ENCODE results near the gene RNF40. TPM values are rescaled to one million over a fixed set of nuclear protein-coding genes. Genes with fewer than 3 reads are reported as not detected.

The RNF40 gene
- polyA plus RNA-seq, 1 donor from 2014 or later, result 85.2 TPM

GRCh38 chr16:30747799-30748633 is 14.1 kb upstream of the RNF40 start, which contains the start of gene PHKG2:
PHKG2 (plus strand) TSS chr16:30748425; CDS start chr16:30748821, 396 bp downstream.
- peak within 1 kb of the TSS; percentile 17 for H3K4me2 ChIP-seq (ENCODE audit: low read length)
- no peaks in the 10 kb centered on the region for H3K27me3 ChIP-seq (ENCODE audit: insufficient read depth, low read depth, low read length)
- no peaks in the 10 kb centered on the region for H3K9me3 ChIP-seq (ENCODE audit: low read length)
- TF ChIP-seq TAF1 (IDR thresholded peaks at IDR 0.05; ENCODE audit: low read depth) (no peak), RAD21 (conservative IDR thresholded peaks at IDR 0.05) (no peak), POLR2AphosphoS5 (IDR thresholded peaks at IDR 0.05) (peak; percentile 42), EZH2 (IDR thresholded peaks at IDR 0.05; ENCODE audit: borderline replicate concordance, insufficient read depth, low read length, poor library complexity, severe bottlenecking) (no peak), MXI1 (conservative IDR thresholded peaks at IDR 0.05; ENCODE audit: poor library complexity, severe bottlenecking) (peak; percentile 92), SMC3 (conservative IDR thresholded peaks at IDR 0.05; ENCODE audit: poor library complexity) (peak; percentile 34), EP300 (conservative IDR thresholded peaks at IDR 0.05; ENCODE audit: poor library complexity, severe bottlenecking) (peak; percentile 17)
- TF ChIP-seq, protein P1, sequence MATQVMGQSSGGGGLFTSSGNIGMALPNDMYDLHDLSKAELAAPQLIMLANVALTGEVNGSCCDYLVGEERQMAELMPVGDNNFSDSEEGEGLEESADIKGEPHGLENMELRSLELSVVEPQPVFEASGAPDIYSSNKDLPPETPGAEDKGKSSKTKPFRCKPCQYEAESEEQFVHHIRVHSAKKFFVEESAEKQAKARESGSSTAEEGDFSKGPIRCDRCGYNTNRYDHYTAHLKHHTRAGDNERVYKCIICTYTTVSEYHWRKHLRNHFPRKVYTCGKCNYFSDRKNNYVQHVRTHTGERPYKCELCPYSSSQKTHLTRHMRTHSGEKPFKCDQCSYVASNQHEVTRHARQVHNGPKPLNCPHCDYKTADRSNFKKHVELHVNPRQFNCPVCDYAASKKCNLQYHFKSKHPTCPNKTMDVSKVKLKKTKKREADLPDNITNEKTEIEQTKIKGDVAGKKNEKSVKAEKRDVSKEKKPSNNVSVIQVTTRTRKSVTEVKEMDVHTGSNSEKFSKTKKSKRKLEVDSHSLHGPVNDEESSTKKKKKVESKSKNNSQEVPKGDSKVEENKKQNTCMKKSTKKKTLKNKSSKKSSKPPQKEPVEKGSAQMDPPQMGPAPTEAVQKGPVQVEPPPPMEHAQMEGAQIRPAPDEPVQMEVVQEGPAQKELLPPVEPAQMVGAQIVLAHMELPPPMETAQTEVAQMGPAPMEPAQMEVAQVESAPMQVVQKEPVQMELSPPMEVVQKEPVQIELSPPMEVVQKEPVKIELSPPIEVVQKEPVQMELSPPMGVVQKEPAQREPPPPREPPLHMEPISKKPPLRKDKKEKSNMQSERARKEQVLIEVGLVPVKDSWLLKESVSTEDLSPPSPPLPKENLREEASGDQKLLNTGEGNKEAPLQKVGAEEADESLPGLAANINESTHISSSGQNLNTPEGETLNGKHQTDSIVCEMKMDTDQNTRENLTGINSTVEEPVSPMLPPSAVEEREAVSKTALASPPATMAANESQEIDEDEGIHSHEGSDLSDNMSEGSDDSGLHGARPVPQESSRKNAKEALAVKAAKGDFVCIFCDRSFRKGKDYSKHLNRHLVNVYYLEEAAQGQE (IDR thresholded peaks at IDR 0.05; ENCODE audit: borderline replicate concordance), result no peak
- TF ChIP-seq, protein P2, sequence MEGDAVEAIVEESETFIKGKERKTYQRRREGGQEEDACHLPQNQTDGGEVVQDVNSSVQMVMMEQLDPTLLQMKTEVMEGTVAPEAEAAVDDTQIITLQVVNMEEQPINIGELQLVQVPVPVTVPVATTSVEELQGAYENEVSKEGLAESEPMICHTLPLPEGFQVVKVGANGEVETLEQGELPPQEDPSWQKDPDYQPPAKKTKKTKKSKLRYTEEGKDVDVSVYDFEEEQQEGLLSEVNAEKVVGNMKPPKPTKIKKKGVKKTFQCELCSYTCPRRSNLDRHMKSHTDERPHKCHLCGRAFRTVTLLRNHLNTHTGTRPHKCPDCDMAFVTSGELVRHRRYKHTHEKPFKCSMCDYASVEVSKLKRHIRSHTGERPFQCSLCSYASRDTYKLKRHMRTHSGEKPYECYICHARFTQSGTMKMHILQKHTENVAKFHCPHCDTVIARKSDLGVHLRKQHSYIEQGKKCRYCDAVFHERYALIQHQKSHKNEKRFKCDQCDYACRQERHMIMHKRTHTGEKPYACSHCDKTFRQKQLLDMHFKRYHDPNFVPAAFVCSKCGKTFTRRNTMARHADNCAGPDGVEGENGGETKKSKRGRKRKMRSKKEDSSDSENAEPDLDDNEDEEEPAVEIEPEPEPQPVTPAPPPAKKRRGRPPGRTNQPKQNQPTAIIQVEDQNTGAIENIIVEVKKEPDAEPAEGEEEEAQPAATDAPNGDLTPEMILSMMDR (IDR thresholded peaks at IDR 0.05; ENCODE audit: poor library complexity, severe bottlenecking), result peak; percentile 24
- H3K27ac ChIP-seq (ENCODE audit: low read length), result peak within 1 kb of the TSS; percentile 52
- H3K4me3 ChIP-seq (ENCODE audit: low read length), result peak within 1 kb of the TSS; percentile 76
- H3K36me3 ChIP-seq (ENCODE audit: insufficient read depth, low read length), result no peaks in the 10 kb centered on the region
- H2AFZ ChIP-seq (ENCODE audit: low read depth, low read length), result no peak within 1 kb of the TSS
- H4K20me1 ChIP-seq (ENCODE audit: insufficient read depth), result no peaks in the 10 kb centered on the region
- H3K79me2 ChIP-seq (replicated peaks; ENCODE audit: insufficient read depth, low read length), result peaks cover 9% of the 10 kb centered on the region
- H3K9ac ChIP-seq (ENCODE audit: low read length), result peak within 1 kb of the TSS; percentile 74
- H3K9me2 ChIP-seq (ENCODE audit: insufficient read depth, low read length), result no peaks in the 10 kb centered on the region
- H3F3A ChIP-seq (ENCODE audit: insufficient read depth, low read length, poor library complexity, severe bottlenecking), result peaks cover 6% of the 10 kb centered on the region

GRCh38 chr16:30748634-30749445 is 13.3 kb upstream of the RNF40 start:
- Histone ChIP-seq H2AFZ (ENCODE audit: low read depth, low read length) (no peak overlapping the region), H3K9me3 (ENCODE audit: low read length) (no peaks in the 10 kb centered on the region), H3K27me3 (ENCODE audit: insufficient read depth, low read depth, low read length) (no peaks in the 10 kb centered on the region), H3K36me3 (ENCODE audit: insufficient read depth, low read length) (no peaks in the 10 kb centered on the region), H4K20me1 (ENCODE audit: insufficient read depth) (no peaks in the 10 kb centered on the region), H3K9me2 (ENCODE audit: insufficient read depth, low read length) (no peaks in the 10 kb centered on the region), H3K4me3 (ENCODE audit: low read length) (peak overlapping the region; percentile 76), H3F3A (ENCODE audit: insufficient read depth, low read length, poor library complexity, severe bottlenecking) (peaks cover 6% of the 10 kb centered on the region), H3K79me2 (replicated peaks; ENCODE audit: insufficient read depth, low read length) (peaks cover 9% of the 10 kb centered on the region), H3K9ac (ENCODE audit: low read length) (peak overlapping the region; percentile 74), H3K4me2 (ENCODE audit: low read length) (no peak overlapping the region), H3K27ac (ENCODE audit: low read length) (peak overlapping the region; percentile 52)
- TF ChIP-seq RAD21 (conservative IDR thresholded peaks at IDR 0.05), result no peak
- TF ChIP-seq SMC3 (conservative IDR thresholded peaks at IDR 0.05; ENCODE audit: poor library complexity), result no peak
- TF ChIP-seq MXI1 (conservative IDR thresholded peaks at IDR 0.05; ENCODE audit: poor library complexity, severe bottlenecking), result no peak
- TF ChIP-seq POLR2AphosphoS5 (IDR thresholded peaks at IDR 0.05), result no peak
- no peak for TF ChIP-seq EP300 (conservative IDR thresholded peaks at IDR 0.05; ENCODE audit: poor library complexity, severe bottlenecking)
- TF ChIP-seq TAF1 (IDR thresholded peaks at IDR 0.05; ENCODE audit: low read depth), result no peak
